C4-2B (cell line): ENCODE results near the gene ANKRD16.

Experiments used
- ZFX ChIP-seq: fragments of 450-650 bp; IDR thresholded peaks from 2 replicates; pipeline ENCODE4 v1.6.1; 2017
- TF ChIP-seq, protein P1 (sequence below): fragments of 450-650 bp; conservative IDR thresholded peaks from 2 replicates; pipeline ENCODE4 v1.5.1; 2017; ENCODE audit warnings: mild to moderate bottlenecking

DNA sequence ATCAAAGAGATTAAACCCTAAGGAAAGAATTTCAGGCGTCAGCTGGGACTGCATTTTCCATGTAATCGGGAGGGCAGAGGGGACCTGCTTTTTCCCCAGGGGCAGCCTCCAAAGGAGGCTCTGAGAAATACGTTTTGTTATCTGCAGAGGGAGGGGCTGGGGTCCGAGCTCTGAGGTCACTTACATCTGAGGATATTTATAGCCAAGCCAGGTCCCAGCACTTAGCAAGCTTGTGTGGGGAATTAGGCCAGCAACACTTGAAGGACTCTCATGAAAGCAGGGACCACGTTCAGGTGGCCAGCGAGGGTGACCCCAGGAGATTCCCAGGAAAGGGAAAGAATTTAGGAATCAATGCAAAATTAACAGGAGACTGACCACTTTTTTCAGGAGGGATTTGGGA is 55.9 kb downstream of the ANKRD16 start:
- TF ChIP-seq, protein P1, sequence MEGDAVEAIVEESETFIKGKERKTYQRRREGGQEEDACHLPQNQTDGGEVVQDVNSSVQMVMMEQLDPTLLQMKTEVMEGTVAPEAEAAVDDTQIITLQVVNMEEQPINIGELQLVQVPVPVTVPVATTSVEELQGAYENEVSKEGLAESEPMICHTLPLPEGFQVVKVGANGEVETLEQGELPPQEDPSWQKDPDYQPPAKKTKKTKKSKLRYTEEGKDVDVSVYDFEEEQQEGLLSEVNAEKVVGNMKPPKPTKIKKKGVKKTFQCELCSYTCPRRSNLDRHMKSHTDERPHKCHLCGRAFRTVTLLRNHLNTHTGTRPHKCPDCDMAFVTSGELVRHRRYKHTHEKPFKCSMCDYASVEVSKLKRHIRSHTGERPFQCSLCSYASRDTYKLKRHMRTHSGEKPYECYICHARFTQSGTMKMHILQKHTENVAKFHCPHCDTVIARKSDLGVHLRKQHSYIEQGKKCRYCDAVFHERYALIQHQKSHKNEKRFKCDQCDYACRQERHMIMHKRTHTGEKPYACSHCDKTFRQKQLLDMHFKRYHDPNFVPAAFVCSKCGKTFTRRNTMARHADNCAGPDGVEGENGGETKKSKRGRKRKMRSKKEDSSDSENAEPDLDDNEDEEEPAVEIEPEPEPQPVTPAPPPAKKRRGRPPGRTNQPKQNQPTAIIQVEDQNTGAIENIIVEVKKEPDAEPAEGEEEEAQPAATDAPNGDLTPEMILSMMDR = no peak
- TF ChIP-seq ZFX = no peak
